B cell (primary cell): ENCODE data around the gene POLN. TPM values are rescaled to one million over a fixed set of nuclear protein-coding genes. Genes with fewer than 3 reads are reported as not detected.

Experiments
- ATAC-seq: fragments of 200-7000 bp; cut with Tn5 transposase; one replicate; pipeline ENCODE4 v1.10.0; 2021; ENCODE audit warnings: low read depth, mild to moderate bottlenecking, moderate number of reproducible peaks, moderate library complexity
- CTCF ChIA-PET: fragments of 350-600 bp; sonication (Branson Sonifier 250); formaldehyde crosslinking; loops from one replicate; lab custom pipeline; 2021; ENCODE audit warnings: antibody characterized with exemption, inconsistent platforms; lab: Charles Lee
- POLR2A ChIA-PET: fragments of 350-600 bp; sonication (Branson Sonifier 250); formaldehyde crosslinking; loops from one replicate; lab custom pipeline; 2021; ENCODE audit warnings: antibody characterized with exemption; lab: Charles Lee
- DNase-seq: peaks from one replicate; pipeline ENCODE4 v3.0.0; 2013
- H2AFZ ChIP-seq: 2 replicates; pipeline ENCODE4 v1.6.1; 2012; ENCODE audit warnings: mild to moderate bottlenecking, low read depth, low read length; ENCODE audit not compliant: insufficient read depth, poor library complexity, severe bottlenecking
- H3K27ac ChIP-seq, 2 donors: 1 replicate in 1 of 2; 2 replicates in 1 of 2; pipeline ENCODE4 v1.5.1; 2012 to 2013; ENCODE audit warnings: low read length in 2 of 2, mild to moderate bottlenecking in 2 of 2, moderate library complexity in 1 of 2
- H3K27me3 ChIP-seq, 4 experiments: fragments of 200-600 bp in 1 of 4; sonication (generic) in 1 of 4; replicated peaks in 1 of 4; 1 replicate in 2 of 4; 2 replicates in 2 of 4; pipeline versions ENCODE4 v1.6.1 to v1.7.0; 2013 to 2016; ENCODE audit warnings: low read length in 3 of 4, mild to moderate bottlenecking in 2 of 4, mixed read lengths in 1 of 4, moderate library complexity in 1 of 4; ENCODE audit not compliant: insufficient read depth in 4 of 4, control insufficient read depth in 3 of 4; ENCODE audit errors: control extremely low read depth in 1 of 4
- H3K36me3 ChIP-seq, 2 experiments: replicated peaks in 1 of 2; 1 replicate in 1 of 2; 2 replicates in 1 of 2; pipeline versions ENCODE4 v1.6.1 to v1.7.1; 2013; ENCODE audit warnings: low read length in 1 of 2; ENCODE audit not compliant: insufficient read depth in 2 of 2, control insufficient read depth in 1 of 2; ENCODE audit errors: control extremely low read depth in 1 of 2, extremely low read depth in 1 of 2
- H3K4me1 ChIP-seq, 2 donors: fragments of 200-600 bp in 1 of 2; sonication (generic) in 1 of 2; 1 replicate in 1 of 2; 2 replicates in 1 of 2; pipeline versions ENCODE4 v1.5.1 to v1.6.1; 2013 to 2017; ENCODE audit warnings: low read length in 2 of 2; ENCODE audit not compliant: control insufficient read depth in 2 of 2, insufficient read depth in 2 of 2
- H3K4me2 ChIP-seq: replicated peaks from 2 replicates; pipeline ENCODE3; 2012; ENCODE audit warnings: mild to moderate bottlenecking, low read depth, low read length; ENCODE audit not compliant: poor library complexity, severe bottlenecking
- H3K4me3 ChIP-seq, 5 experiments: fragments of 200-600 bp in 1 of 5; sonication (generic) in 1 of 5; 1 replicate in 3 of 5; 2 replicates in 2 of 5; pipeline versions ENCODE4 v1.5.1 to v1.7.0; 2011 to 2016; ENCODE audit warnings: low read length in 4 of 5, mild to moderate bottlenecking in 4 of 5, low read depth in 2 of 5, control low read depth in 1 of 5, moderate library complexity in 1 of 5; ENCODE audit not compliant: insufficient read depth in 1 of 5; ENCODE audit errors: control extremely low read depth in 1 of 5, extremely low read depth in 1 of 5
- H3K79me2 ChIP-seq: fragments of 200-600 bp; sonication (generic); one replicate; pipeline ENCODE4 v1.6.0; 2016; ENCODE audit warnings: low read length; ENCODE audit not compliant: control insufficient read depth, insufficient read depth
- H3K9ac ChIP-seq: fragments of 200-600 bp; sonication (generic); 2 replicates; pipeline ENCODE4 v1.6.1; 2017; ENCODE audit warnings: mild to moderate bottlenecking, low read length, moderate library complexity
- H3K9me3 ChIP-seq, 3 donors: one replicate each; pipeline versions ENCODE4 v1.6.1 to v1.7.1; 2013; ENCODE audit warnings: low read length in 2 of 3; ENCODE audit not compliant: control insufficient read depth in 2 of 3, insufficient read depth in 1 of 3; ENCODE audit errors: control extremely low read depth in 1 of 3
- H4K20me1 ChIP-seq: 2 replicates; pipeline ENCODE4 v1.6.0; 2012; ENCODE audit warnings: mild to moderate bottlenecking, low read length; ENCODE audit not compliant: insufficient read depth, control insufficient read depth, poor library complexity, severe bottlenecking
- H3K27ac Mint-ChIP-seq: one replicate; pipeline ENCODE4 v1.8.0; 2021; ENCODE audit warnings: mixed read lengths
- H3K27me3 Mint-ChIP-seq: one replicate; pipeline ENCODE4 v1.8.0; 2021; ENCODE audit warnings: mixed read lengths
- H3K4me1 Mint-ChIP-seq: one replicate; pipeline ENCODE4 v1.8.0; 2021; ENCODE audit warnings: mixed read lengths
- H3K4me3 Mint-ChIP-seq: one replicate; pipeline ENCODE4 v1.8.0; 2021; ENCODE audit warnings: mixed read lengths
- H3K9me3 Mint-ChIP-seq: one replicate; pipeline ENCODE4 v1.8.0; 2022; ENCODE audit warnings: mixed read lengths; ENCODE audit not compliant: insufficient read depth
- EZH2 ChIP-seq: IDR thresholded peaks from 2 replicates; pipeline ENCODE4 v1.6.1; 2012; ENCODE audit warnings: borderline replicate concordance, low read depth, mild to moderate bottlenecking, moderate library complexity, low read length; ENCODE audit not compliant: insufficient read depth, poor library complexity, severe bottlenecking
- WGBS: methylation state at CpG from one replicate; pipeline ENCODE4 v1.1.5; 2013; ENCODE audit warnings: missing lambda C conversion rate; ENCODE audit not compliant: insufficient coverage; 5-methylcytosine and 5-hydroxymethylcytosine counted together
- intact Hi-C: fragments of 100-400 bp; cut with micrococcal nuclease; formaldehyde crosslinking; loops from one replicate; pipeline ENCODE4 v1.10.0; 2022
- polyA plus RNA-seq: library from polyadenylated mRNA; depleted of rRNA; stranded (reverse); fragments of >200 nt; gene quantifications from 2 replicates; pipeline ENCODE4 v1.2.3, GENCODE V29; 2012
- total RNA-seq, 2 donors: library from RNA; stranded (reverse); fragments of 120-200 nt in 1 of 2; gene quantifications; 1 replicate in 1 of 2; 2 replicates in 1 of 2; pipeline versions ENCODE4 v1.2.3 to v1.2.4, GENCODE V29; 2013 to 2022
- TF ChIP-seq, protein P1 (sequence below): fragments of 200-600 bp; IDR thresholded peaks from one replicate; pipeline ENCODE4 v1.8.0; 2022; ENCODE audit warnings: antibody characterized with exemption, mild to moderate bottlenecking

POLN gene
- total and polyA plus RNA-seq, 2 donors (not counting 1 experiment from before 2014, with no cell fraction given) = 0.73 to 1.5 TPM

DNA sequence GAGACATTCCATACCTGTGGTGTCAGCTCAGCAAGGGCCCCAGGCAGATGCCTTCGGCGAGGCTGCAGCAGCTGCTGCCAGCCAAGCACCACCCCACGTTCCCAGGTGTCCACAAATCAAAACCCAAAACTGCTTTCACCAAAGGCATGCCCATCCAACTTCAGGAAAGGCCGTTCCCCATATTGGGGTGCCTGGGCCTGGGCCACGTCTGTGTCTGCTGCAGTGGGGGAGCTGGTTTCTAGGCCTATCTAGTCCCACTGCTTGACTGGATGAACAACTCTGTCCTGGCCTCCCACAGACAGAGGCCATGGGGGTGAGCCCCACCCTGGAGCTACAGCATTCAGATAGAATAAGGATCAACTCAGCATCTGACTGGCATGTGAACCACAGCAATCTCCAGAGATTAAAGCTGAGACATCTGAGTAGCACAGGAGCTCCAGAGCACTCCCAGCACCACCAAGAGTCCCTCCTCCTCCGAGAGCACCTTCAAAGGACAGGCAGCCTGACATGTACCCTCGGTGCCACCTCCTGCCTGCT, 145.8 kb downstream of the POLN start:
- Histone ChIP-seq H3K79me2 (no peaks in the 10 kb centered on the region), H4K20me1 (no peaks in the 10 kb centered on the region), H3K27me3 (peaks cover 0 to 25% (median 8%) of the 10 kb centered on the region in 4 experiments), H3K9ac (no peak overlapping the region), H3K4me2 (no peak overlapping the region), H3K4me3 (no peak overlapping the region), H3K9me3 (peaks cover 0 to 28% (median 11%) of the 10 kb centered on the region in 3 donors), H2AFZ (no peak overlapping the region), H3K27ac (no peak overlapping the region), H3K4me1 (no peaks in the 10 kb centered on the region), H3K36me3 (no peaks in the 10 kb centered on the region)
- no peak for ATAC-seq
- intact Hi-C loops = no loop called here
- POLR2A ChIA-PET = no interaction called here
- CTCF ChIA-PET = no interaction called here
- Mint-ChIP-seq H3K27me3 (peaks cover 42% of the 10 kb centered on the region), H3K27ac (no peak overlapping the region), H3K4me3 (no peak overlapping the region), H3K9me3 (peaks cover 6% of the 10 kb centered on the region), H3K4me1 (no peaks in the 10 kb centered on the region)
- no peak for TF ChIP-seq EZH2
- TF ChIP-seq, protein P1, sequence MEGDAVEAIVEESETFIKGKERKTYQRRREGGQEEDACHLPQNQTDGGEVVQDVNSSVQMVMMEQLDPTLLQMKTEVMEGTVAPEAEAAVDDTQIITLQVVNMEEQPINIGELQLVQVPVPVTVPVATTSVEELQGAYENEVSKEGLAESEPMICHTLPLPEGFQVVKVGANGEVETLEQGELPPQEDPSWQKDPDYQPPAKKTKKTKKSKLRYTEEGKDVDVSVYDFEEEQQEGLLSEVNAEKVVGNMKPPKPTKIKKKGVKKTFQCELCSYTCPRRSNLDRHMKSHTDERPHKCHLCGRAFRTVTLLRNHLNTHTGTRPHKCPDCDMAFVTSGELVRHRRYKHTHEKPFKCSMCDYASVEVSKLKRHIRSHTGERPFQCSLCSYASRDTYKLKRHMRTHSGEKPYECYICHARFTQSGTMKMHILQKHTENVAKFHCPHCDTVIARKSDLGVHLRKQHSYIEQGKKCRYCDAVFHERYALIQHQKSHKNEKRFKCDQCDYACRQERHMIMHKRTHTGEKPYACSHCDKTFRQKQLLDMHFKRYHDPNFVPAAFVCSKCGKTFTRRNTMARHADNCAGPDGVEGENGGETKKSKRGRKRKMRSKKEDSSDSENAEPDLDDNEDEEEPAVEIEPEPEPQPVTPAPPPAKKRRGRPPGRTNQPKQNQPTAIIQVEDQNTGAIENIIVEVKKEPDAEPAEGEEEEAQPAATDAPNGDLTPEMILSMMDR = no peak
- WGBS = 90% methylated on average over 5 of the region's 7 CpGs
- DNase-seq = no peak

DNA sequence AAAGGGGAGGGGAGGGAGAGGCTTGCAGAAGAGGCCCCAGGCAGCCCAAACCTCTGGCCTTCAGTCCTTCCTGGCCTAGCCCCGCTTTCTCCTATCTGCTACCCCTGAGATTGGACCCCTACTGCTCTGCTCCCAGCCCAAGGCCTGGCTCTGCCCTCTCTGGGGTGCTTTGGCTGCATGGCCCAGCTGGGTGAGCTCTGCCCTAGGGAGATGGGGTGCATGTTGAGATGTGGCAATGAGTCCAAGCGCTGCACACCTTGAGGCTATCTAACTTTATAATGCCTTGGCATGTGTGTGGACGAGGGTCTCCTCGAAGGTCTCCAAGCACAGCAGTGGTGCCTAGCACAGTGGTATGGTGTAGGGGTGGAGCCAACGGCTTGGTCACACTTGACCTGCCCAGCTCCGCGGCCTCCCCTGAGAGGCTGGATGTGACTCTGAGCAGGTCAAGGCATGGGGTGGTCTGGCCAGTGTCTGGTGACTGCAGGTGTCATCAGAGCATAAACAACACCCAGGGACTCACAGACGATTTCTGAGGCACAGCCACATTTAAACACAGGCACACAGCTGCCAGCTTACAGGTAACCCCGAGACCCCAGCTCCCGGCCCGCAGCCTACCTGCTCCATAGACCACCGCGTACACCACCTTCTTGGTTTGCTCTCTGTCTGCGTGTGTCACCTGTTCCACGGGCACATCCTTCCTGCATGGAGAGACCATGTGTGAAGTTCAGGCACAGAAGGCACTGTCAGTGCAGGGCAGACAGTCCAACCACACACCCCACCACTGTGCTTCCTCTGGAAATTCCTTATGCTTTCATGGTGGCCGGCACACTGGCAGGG, 146.5 kb downstream of the POLN start:
- no peak overlapping the region for H3K4me3 Mint-ChIP-seq
- no peaks in the 10 kb centered on the region for H3K4me1 Mint-ChIP-seq
- Histone ChIP-seq H2AFZ (no peak overlapping the region), H3K4me1 (no peaks in the 10 kb centered on the region), H3K4me2 (no peak overlapping the region), H3K9ac (no peak overlapping the region), H4K20me1 (no peaks in the 10 kb centered on the region), H3K9me3 (peaks cover 0 to 28% (median 11%) of the 10 kb centered on the region in 3 donors), H3K27me3 (peaks cover 0 to 25% (median 8%) of the 10 kb centered on the region in 4 experiments), H3K27ac (no peak overlapping the region), H3K36me3 (no peaks in the 10 kb centered on the region), H3K79me2 (no peaks in the 10 kb centered on the region), H3K4me3 (no peak overlapping the region)
- POLR2A ChIA-PET = no interaction called here
- CTCF ChIA-PET = no interaction called here
- H3K27me3 Mint-ChIP-seq = peaks cover 40% of the 10 kb centered on the region
- 96% methylated on average over 13 of the region's 16 CpGs for WGBS
- no peak overlapping the region for H3K27ac Mint-ChIP-seq
- TF ChIP-seq, protein P1 = no peak
- no peak for TF ChIP-seq EZH2
- no peak for DNase-seq
- H3K9me3 Mint-ChIP-seq = peaks cover 6% of the 10 kb centered on the region
- no peak for ATAC-seq
- intact Hi-C loops = no loop called here
